ENCODE measurements around the gene ABHD11. TPM values are rescaled to one million over a fixed set of nuclear protein-coding genes. Genes with fewer than 3 reads are reported as not detected.

The ABHD11 gene
- total and polyA plus RNA-seq, 2 donors (not counting 1 experiment from before 2014, with no cell fraction given), result 6.5 to 7.1 TPM

- H3K9me3 ChIP-seq (ENCODE audit: control insufficient read depth, insufficient read depth, low read depth, low read length), result no peaks in the 10 kb centered on the region
- H2AFZ ChIP-seq (ENCODE audit: low read length), result no peak overlapping the region
- H3K27me3 ChIP-seq (ENCODE audit: control insufficient read depth, insufficient read depth, low read length), result no peaks in the 10 kb centered on the region
- H3K9ac ChIP-seq (ENCODE audit: insufficient read depth, low read length), result no peak overlapping the region
- H3K79me2 ChIP-seq (ENCODE audit: control insufficient read depth, insufficient read depth, low read length), result peaks cover 7% of the 10 kb centered on the region
- H3K36me3 ChIP-seq (ENCODE audit: control insufficient read depth, insufficient read depth, low read length), result peaks cover 2% of the 10 kb centered on the region
- no peak overlapping the region for H3K4me2 ChIP-seq (ENCODE audit: extremely low read depth, insufficient read depth, low read length)
- DNase-seq (ENCODE audit: low read depth in 2 of 2), result no peak
- peaks cover 8% of the 10 kb centered on the region for H3K4me1 ChIP-seq (ENCODE audit: control insufficient read depth, extremely low read depth, insufficient read depth, low read length)
- TF ChIP-seq EZH2 (IDR thresholded peaks at IDR 0.05; ENCODE audit: low read length, missing control alignments) (no peak), CTCF (conservative IDR thresholded peaks at IDR 0.05 in 1 of 2, IDR thresholded peaks at IDR 0.05 in 1 of 2; ENCODE audit: low read depth in 1 of 2, low read length in 2 of 2) (no peak)
- H3K27ac ChIP-seq (ENCODE audit: insufficient read depth, low read length), result no peak overlapping the region
- no peaks in the 10 kb centered on the region for H4K20me1 ChIP-seq (ENCODE audit: control insufficient read depth, extremely low read depth, insufficient read depth, low read length)
- H3K4me3 ChIP-seq (replicated peaks in 1 of 4; ENCODE audit: control extremely low read depth in 1 of 4, insufficient read depth in 1 of 4, low read depth in 3 of 4, low read length in 4 of 4), result no peak overlapping the region
Measured at GRCh38 chr7:73735528-73735905, 3.1 kb downstream of the ABHD11 start.

- Histone ChIP-seq H2AFZ (ENCODE audit: low read length) (peak overlapping the region; percentile 82), H3K4me3 (replicated peaks in 1 of 4; ENCODE audit: control extremely low read depth in 1 of 4, insufficient read depth in 1 of 4, low read depth in 3 of 4, low read length in 4 of 4) (no peak overlapping the region), H3K27ac (ENCODE audit: insufficient read depth, low read length) (peak overlapping the region; percentile 68), H3K9ac (ENCODE audit: insufficient read depth, low read length) (peak overlapping the region; percentile 2), H3K4me1 (ENCODE audit: control insufficient read depth, extremely low read depth, insufficient read depth, low read length) (peaks cover 8% of the 10 kb centered on the region), H3K4me2 (ENCODE audit: extremely low read depth, insufficient read depth, low read length) (no peak overlapping the region), H4K20me1 (ENCODE audit: control insufficient read depth, extremely low read depth, insufficient read depth, low read length) (no peaks in the 10 kb centered on the region), H3K27me3 (ENCODE audit: control insufficient read depth, insufficient read depth, low read length) (no peaks in the 10 kb centered on the region), H3K9me3 (ENCODE audit: control insufficient read depth, insufficient read depth, low read depth, low read length) (no peaks in the 10 kb centered on the region), H3K79me2 (ENCODE audit: control insufficient read depth, insufficient read depth, low read length) (peaks cover 7% of the 10 kb centered on the region), H3K36me3 (ENCODE audit: control insufficient read depth, insufficient read depth, low read length) (peaks cover 2% of the 10 kb centered on the region)
- TF ChIP-seq CTCF (conservative IDR thresholded peaks at IDR 0.05 in 1 of 2, IDR thresholded peaks at IDR 0.05 in 1 of 2; ENCODE audit: low read depth in 1 of 2, low read length in 2 of 2) (peak; percentile 51 to 88), EZH2 (IDR thresholded peaks at IDR 0.05; ENCODE audit: low read length, missing control alignments) (no peak)
- DNase-seq (ENCODE audit: low read depth in 2 of 2), result peak; percentile 67 to 75
Measured at GRCh38 chr7:73734619-73735527, 3.7 kb downstream of the ABHD11 start.

- Histone ChIP-seq H3K79me2 (ENCODE audit: control insufficient read depth, insufficient read depth, low read length) (peaks cover 4% of the 10 kb centered on the region), H3K4me3 (replicated peaks in 1 of 4; ENCODE audit: control extremely low read depth in 1 of 4, insufficient read depth in 1 of 4, low read depth in 3 of 4, low read length in 4 of 4) (no peak overlapping the region), H3K9me3 (ENCODE audit: control insufficient read depth, insufficient read depth, low read depth, low read length) (no peaks in the 10 kb centered on the region), H3K27me3 (ENCODE audit: control insufficient read depth, insufficient read depth, low read length) (no peaks in the 10 kb centered on the region), H3K4me2 (ENCODE audit: extremely low read depth, insufficient read depth, low read length) (no peak overlapping the region), H2AFZ (ENCODE audit: low read length) (no peak overlapping the region), H3K36me3 (ENCODE audit: control insufficient read depth, insufficient read depth, low read length) (peaks cover 2% of the 10 kb centered on the region), H3K27ac (ENCODE audit: insufficient read depth, low read length) (no peak overlapping the region), H4K20me1 (ENCODE audit: control insufficient read depth, extremely low read depth, insufficient read depth, low read length) (no peaks in the 10 kb centered on the region), H3K9ac (ENCODE audit: insufficient read depth, low read length) (no peak overlapping the region), H3K4me1 (ENCODE audit: control insufficient read depth, extremely low read depth, insufficient read depth, low read length) (peaks cover 6% of the 10 kb centered on the region)
- TF ChIP-seq EZH2 (IDR thresholded peaks at IDR 0.05; ENCODE audit: low read length, missing control alignments) (no peak), CTCF (conservative IDR thresholded peaks at IDR 0.05 in 1 of 2, IDR thresholded peaks at IDR 0.05 in 1 of 2; ENCODE audit: low read depth in 1 of 2, low read length in 2 of 2) (no peak)
- no peak for DNase-seq (ENCODE audit: low read depth in 2 of 2)
Measured at GRCh38 chr7:73732397-73732796, 6.2 kb downstream of the ABHD11 start.
